KG1 (cell line): ENCODE measurements around the gene TXLNA.
"Not testable (repeated sequence)": the region's sequence is repeated elsewhere in the genome, so short reads cannot be mapped to it uniquely, and the experiment has no call there.

Experiments used
- DNase-seq: peaks from one replicate; lab custom pipeline; 2025; lab: John Stamatoyannopoulos, UW

TXLNA gene

GRCh38 chr1:32179443-32180185 is at the start of gene TXLNA:
Gene TXLNA, plus strand, starts transcription at chr1:32179675. Its CDS starts 671 bp downstream, at chr1:32180346.
- DNase-seq, result peak; percentile 74

- not testable (repeated sequence) for DNase-seq
These were observed 45.6 kb upstream of the TXLNA start for GRCh38 chr1:32133950-32134280.

- DNase-seq, result no peak
These were observed 42.4 kb upstream of the TXLNA start for GRCh38 chr1:32137111-32137510.

GRCh38 chr1:32138965-32139364 is 40.5 kb upstream of the TXLNA start:
- DNase-seq, result no peak

GRCh38 chr1:32142446-32143301 is 36.8 kb upstream of the TXLNA start:
- no peak for DNase-seq

- DNase-seq, result not testable (repeated sequence)
These were observed 36.2 kb upstream of the TXLNA start for GRCh38 chr1:32143302-32143695.

- no peak for DNase-seq
These were observed 35.4 kb upstream of the TXLNA start for GRCh38 chr1:32144033-32144432.

GRCh38 chr1:32147799-32148198 is 31.7 kb upstream of the TXLNA start:
- not testable (repeated sequence) for DNase-seq

- no peak for DNase-seq
These were observed 28.6 kb upstream of the TXLNA start for GRCh38 chr1:32150847-32151246.

GRCh38 chr1:32151319-32151787 is 28.1 kb upstream of the TXLNA start:
- no peak for DNase-seq

- DNase-seq, result no peak
These were observed 20.3 kb upstream of the TXLNA start for GRCh38 chr1:32159189-32159588.

- DNase-seq, result no peak
These were observed 16.1 kb upstream of the TXLNA start for GRCh38 chr1:32163405-32163804.

GRCh38 chr1:32165633-32166032 is 13.8 kb upstream of the TXLNA start:
- DNase-seq, result not testable (repeated sequence)

- no peak for DNase-seq
These were observed 8.5 kb upstream of the TXLNA start for GRCh38 chr1:32170991-32171390.

GRCh38 chr1:32172621-32173245 is 6.7 kb upstream of the TXLNA start:
- no peak for DNase-seq

- no peak for DNase-seq
These were observed 889 bp upstream of the TXLNA start for GRCh38 chr1:32178380-32179192.

GRCh38 chr1:32179193-32179442 is 357 bp upstream of the TXLNA start:
- DNase-seq, result no peak

GRCh38 chr1:32180186-32181060 is 948 bp downstream of the TXLNA start:
- DNase-seq, result no peak

- no peak for DNase-seq
These were observed 1.6 kb downstream of the TXLNA start for GRCh38 chr1:32181065-32181464.

- no peak for DNase-seq
These were observed 2.1 kb downstream of the TXLNA start for GRCh38 chr1:32181563-32181962.

- DNase-seq, result no peak
These were observed 2.6 kb downstream of the TXLNA start for GRCh38 chr1:32182060-32182459.
